GM18909 (cell line): Measurements from ENCODE around the gene TLR8.
"Not testable (repeated sequence)": the region's sequence is repeated elsewhere in the genome, so short reads cannot be mapped to it uniquely, and the experiment has no call there.

Experiments used
- ATAC-seq: cut with Tn5 transposase; IDR thresholded peaks from one replicate; pipeline ENCODE4 v1.9.1; 2021; ENCODE audit warnings: mild to moderate bottlenecking; ENCODE audit not compliant: unreplicated experiment, poor library complexity

The TLR8 gene

GRCh38 chrX:12962041-12962504 lies 55.7 kb downstream of the TLR8 start:
- ATAC-seq: peak; percentile 56

GRCh38 chrX:12963210-12963850 lies 56.9 kb downstream of the TLR8 start:
- not testable (repeated sequence) for ATAC-seq

DNA sequence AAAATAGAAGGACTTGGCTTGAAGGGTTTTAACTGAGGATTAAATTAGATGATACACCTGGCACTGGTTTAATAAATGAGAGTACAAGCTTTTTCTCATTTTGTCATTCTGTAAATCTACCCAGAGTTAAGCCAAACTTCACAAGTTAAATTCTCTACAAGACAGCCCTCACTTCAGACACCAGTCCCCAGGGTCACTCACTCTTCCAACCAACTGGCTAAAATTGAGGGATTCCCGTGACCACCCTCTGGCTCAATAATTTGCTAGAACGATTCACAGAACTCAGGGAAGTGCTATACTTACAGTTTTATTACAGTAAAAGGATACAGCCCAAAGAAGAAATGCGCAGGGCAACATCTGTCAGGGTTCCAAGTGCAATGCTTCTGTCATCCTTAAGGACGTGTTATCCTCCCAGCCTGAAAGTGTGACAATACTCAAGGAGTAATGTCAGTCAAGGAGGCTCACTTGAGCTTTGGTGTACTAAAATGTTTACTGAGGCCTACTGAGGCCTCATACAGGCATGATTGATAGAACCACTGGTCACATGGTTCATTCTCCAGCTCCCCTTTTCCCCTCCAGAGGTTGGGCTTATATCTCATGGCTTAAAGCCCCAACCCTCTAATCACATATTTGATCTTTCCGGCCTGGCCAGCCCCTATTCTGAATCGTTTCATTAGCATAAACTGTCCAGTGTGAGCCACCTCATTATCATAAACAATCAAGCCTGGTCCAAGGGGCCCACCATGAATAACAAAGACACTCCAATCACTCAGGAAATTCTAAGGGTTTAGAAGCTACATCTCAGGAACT lies 58.9 kb downstream of the TLR8 start:
- no peak for ATAC-seq

DNA sequence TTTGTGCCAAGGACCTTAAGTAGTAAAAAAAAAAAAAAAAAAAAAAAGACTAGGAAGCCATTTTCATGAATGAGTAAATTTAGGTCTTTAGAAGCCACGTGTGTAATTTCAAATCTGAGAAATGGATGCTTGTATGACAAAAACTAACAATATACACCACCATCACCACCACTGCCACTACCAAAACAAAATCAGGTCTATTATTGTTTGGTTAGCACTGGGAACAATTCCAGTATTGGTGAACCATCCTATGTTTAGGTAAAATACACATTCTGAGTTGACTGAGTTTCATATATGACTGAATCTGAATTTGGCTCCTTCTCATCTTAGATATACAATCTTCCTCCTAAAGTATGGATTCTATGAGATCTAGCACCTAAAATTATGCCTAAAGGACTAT lies 59.7 kb downstream of the TLR8 start:
- ATAC-seq: no peak

- ATAC-seq: no peak
Measured at GRCh38 chrX:12967711-12968465, 61.5 kb downstream of the TLR8 start.

DNA sequence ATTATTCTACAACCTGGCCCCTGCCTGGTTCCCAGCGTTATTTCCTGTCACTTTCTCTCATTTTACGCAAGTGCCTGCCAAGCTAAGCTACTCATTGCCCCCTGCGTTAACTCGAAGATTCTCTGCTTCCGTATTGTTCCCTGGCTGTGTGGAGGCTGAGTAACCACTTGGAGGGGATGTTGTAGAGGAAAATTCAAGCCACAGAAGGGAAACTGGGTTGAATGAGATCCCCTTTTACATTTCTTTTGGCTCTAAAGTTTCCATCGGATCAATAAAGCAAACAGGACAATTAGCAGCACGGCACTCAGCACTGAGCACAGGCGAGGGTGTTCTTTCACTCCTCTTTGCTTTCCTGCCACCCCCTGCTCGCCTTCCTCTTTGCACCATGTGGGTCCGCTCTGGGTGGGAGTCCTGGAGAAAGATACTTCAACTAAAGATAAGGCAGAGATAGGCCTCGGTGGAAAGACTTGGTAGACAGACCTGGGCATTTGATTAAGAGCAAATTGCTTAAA lies 64.3 kb downstream of the TLR8 start:
- ATAC-seq: no peak

GRCh38 chrX:12971282-12972003 lies 65.0 kb downstream of the TLR8 start:
- ATAC-seq: no peak

DNA sequence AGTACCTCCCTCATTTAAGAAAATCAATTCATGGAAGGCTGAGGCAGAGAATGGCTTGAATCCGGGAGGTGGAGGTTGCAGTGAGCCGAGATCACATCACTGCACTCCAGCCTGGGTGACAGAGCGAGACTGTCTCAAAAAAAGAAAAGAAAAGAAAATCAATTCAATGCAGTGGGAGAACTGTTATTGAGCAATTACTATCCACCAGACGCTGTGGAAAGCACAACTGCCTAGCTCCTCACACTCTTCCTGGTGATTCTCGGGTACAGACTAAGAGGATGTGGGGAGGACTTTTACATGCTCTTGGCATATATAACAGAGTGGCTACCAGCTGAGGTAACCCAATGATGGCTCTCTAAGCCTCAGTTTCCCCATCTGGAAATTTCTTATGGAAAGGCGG lies 65.8 kb downstream of the TLR8 start:
- no peak for ATAC-seq
